ENCODE data around the gene KCNJ6.

Gene KCNJ6

GRCh38 chr21:37562920-37563640 lies 353.2 kb downstream of the KCNJ6 start:
- DNase-seq: peak; percentile 21

- no peak for DNase-seq
Measured at GRCh38 chr21:37561941-37562919, 354.0 kb downstream of the KCNJ6 start.

- DNase-seq: no peak
Measured at GRCh38 chr21:37561506-37561905, 354.8 kb downstream of the KCNJ6 start.

- no peak for DNase-seq
Measured at GRCh38 chr21:37560385-37560784, 355.9 kb downstream of the KCNJ6 start.

DNA sequence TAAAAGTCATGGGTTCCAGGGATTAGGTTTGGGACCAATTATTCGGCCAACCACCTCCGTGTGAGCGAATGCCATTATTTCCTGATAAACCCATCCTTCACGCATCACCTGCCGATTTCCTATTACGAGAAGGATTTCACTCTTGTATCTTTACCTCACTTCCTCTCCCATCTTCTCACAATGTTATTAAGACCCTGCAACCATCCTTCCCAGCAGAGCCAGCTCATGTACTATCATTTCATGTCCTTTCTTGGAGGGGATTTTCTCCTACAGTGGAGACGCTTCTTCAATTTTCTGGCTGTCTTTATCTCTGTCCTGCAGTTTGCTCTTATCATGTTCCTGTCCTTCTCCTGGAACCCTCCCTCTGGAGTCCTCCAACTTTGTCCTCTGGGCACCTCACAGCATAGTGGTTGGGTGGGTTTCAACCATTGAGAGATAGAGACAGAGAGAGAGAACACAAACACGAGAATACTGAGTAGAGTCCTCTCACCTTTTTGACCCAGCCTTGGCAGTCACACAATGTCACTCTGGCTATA lies 357.5 kb downstream of the KCNJ6 start:
- no peak for DNase-seq
